ENCODE results near the gene RNASEH2A. TPM values are rescaled to one million over a fixed set of nuclear protein-coding genes. Genes with fewer than 3 reads are reported as not detected.
"Not testable (repeated sequence)": the region's sequence is repeated elsewhere in the genome, so short reads cannot be mapped to it uniquely, and the experiment has no call there.

The RNASEH2A gene
- total RNA-seq, 2 experiments from 2014 or later, result 40.3 to 44.1 TPM

- intact Hi-C loops (cut with micrococcal nuclease), result no loop called here
- CTCF ChIA-PET, result interaction anchor here (0.6 to 14.2 kb wide), 8 partner anchors 10 to 163 kb away, joined by 3 to 480 read pairs (median 4); no protein-coding TSS in a partner anchor
Measured at GRCh38 chr19:12802267-12803106, 3.9 kb upstream of the RNASEH2A start.

GRCh38 chr19:12804051-12804450 is 2.3 kb upstream of the RNASEH2A start:
- peaks cover 30% of the 10 kb centered on the region for H3K4me1 Mint-ChIP-seq (ENCODE audit: low read depth)
- POLR2A ChIA-PET, result interaction anchor here (1.1 to 1.2 kb wide), 2 partner anchors 11 to 69 kb away, joined by 3 to 4 read pairs; no protein-coding TSS in a partner anchor
- H3K9me3 Mint-ChIP-seq, result no peaks in the 10 kb centered on the region
- CTCF ChIA-PET, result interaction anchor here (3.0 to 14.2 kb wide), 2 partner anchors 41 to 43 kb away, joined by 16 to 480 read pairs; no protein-coding TSS in a partner anchor
- no peak for DNase-seq
- no peak overlapping the region for H3K4me3 Mint-ChIP-seq
- no peak for ATAC-seq
- intact Hi-C loops (cut with micrococcal nuclease), result no loop called here
- H3K27me3 Mint-ChIP-seq, result peaks cover 2% of the 10 kb centered on the region
- no peak for TF ChIP-seq CTCF (IDR thresholded peaks at IDR 0.05)
- peaks cover 31% of the 10 kb centered on the region for H3K36me3 Mint-ChIP-seq (ENCODE audit: low read depth)
- no peak overlapping the region for H3K27ac Mint-ChIP-seq

More at GRCh38 chr19:12802267-12803106, 3.9 kb upstream of the RNASEH2A start:
- POLR2A ChIA-PET, result interaction anchor here (0.6 to 2.8 kb wide), 13 partner anchors 9 to 137 kb away, joined by 3 to 10 read pairs (median 4); partner anchors contain the start of genes FBXW9, GET3 and JUNB
- peak overlapping the region; percentile 90 for H3K4me3 Mint-ChIP-seq
- peaks cover 2% of the 10 kb centered on the region for H3K27me3 Mint-ChIP-seq
- H3K4me1 Mint-ChIP-seq (ENCODE audit: low read depth), result peaks cover 26% of the 10 kb centered on the region
- H3K36me3 Mint-ChIP-seq (ENCODE audit: low read depth), result peaks cover 25% of the 10 kb centered on the region
- H3K9me3 Mint-ChIP-seq, result no peaks in the 10 kb centered on the region
- ATAC-seq (no peak), DNase-seq (no peak)
- TF ChIP-seq CTCF (IDR thresholded peaks at IDR 0.05), result no peak
- peak overlapping the region; percentile 63 for H3K27ac Mint-ChIP-seq

GRCh38 chr19:12815088-12815487 is 8.7 kb downstream of the RNASEH2A start:
- no peak for ATAC-seq
- TF ChIP-seq CTCF (IDR thresholded peaks at IDR 0.05), result no peak
- intact Hi-C loops (cut with micrococcal nuclease), result no loop called here
- H3K36me3 Mint-ChIP-seq (ENCODE audit: low read depth), result peaks cover 17% of the 10 kb centered on the region
- no peaks in the 10 kb centered on the region for H3K4me1 Mint-ChIP-seq (ENCODE audit: low read depth)
- ChIA-PET POLR2A (interaction anchor here (0.6 to 1.3 kb wide), 3 partner anchors 9 to 621 kb away, joined by 3 to 4 read pairs (median 3); partner anchors contain the start of gene RNASEH2A), CTCF (interaction anchor here (1.4 to 6.3 kb wide), 4 partner anchors 11 to 49 kb away, joined by 8 to 26 read pairs (median 9); no protein-coding TSS in a partner anchor)
- no peak overlapping the region for H3K27ac Mint-ChIP-seq
- no peaks in the 10 kb centered on the region for H3K27me3 Mint-ChIP-seq
- H3K4me3 Mint-ChIP-seq, result no peak overlapping the region
- H3K9me3 Mint-ChIP-seq, result no peaks in the 10 kb centered on the region
- DNase-seq, result no peak

GRCh38 chr19:12817188-12817587 is 10.8 kb downstream of the RNASEH2A start:
- DNase-seq; ATAC-seq; H3K9me3 Mint-ChIP-seq; H3K4me1 Mint-ChIP-seq (ENCODE audit: low read depth); H3K4me3 Mint-ChIP-seq; H3K27me3 Mint-ChIP-seq; intact Hi-C loops (cut with micrococcal nuclease); H3K27ac Mint-ChIP-seq; POLR2A ChIA-PET: not testable (repeated sequence)
- CTCF ChIA-PET, result interaction anchor here (0.8 to 1.4 kb wide), 3 partner anchors 21 to 148 kb away, joined by 3 to 5 read pairs (median 4); no protein-coding TSS in a partner anchor
- peaks cover 14% of the 10 kb centered on the region for H3K36me3 Mint-ChIP-seq (ENCODE audit: low read depth)

- H3K27ac Mint-ChIP-seq; H3K4me3 Mint-ChIP-seq; H3K4me1 Mint-ChIP-seq (ENCODE audit: low read depth); ATAC-seq; DNase-seq; H3K27me3 Mint-ChIP-seq; H3K9me3 Mint-ChIP-seq; POLR2A ChIA-PET; intact Hi-C loops (cut with micrococcal nuclease): not testable (repeated sequence)
- CTCF ChIA-PET, result interaction anchor here (0.8 to 2.1 kb wide), 3 partner anchors 21 to 60 kb away, joined by 3 to 8 read pairs (median 5); no protein-coding TSS in a partner anchor
- H3K36me3 Mint-ChIP-seq (ENCODE audit: low read depth), result peaks cover 12% of the 10 kb centered on the region
Measured at GRCh38 chr19:12817810-12818209, 11.4 kb downstream of the RNASEH2A start.

Data from activated CD8-positive, alpha-beta T cell treated with anti-CD3 and anti-CD28 coated beads for 36 hours (primary cell).